NCI-H2107 treated with DMSO at 0.1 percent for 48 hours (cell line): ENCODE results near the gene CDC42BPA.
A peak's percentile ranks its signal among the peaks of the same experiment; 100 is the strongest.
"Not testable (repeated sequence)": the region's sequence is repeated elsewhere in the genome, so short reads cannot be mapped to it uniquely, and the experiment has no call there.

Experiments used
- DNase-seq: peaks from one replicate; lab custom pipeline; 2025; ENCODE audit not compliant: unreplicated experiment; lab: John Stamatoyannopoulos, UW

The CDC42BPA gene

GRCh38 chr1:227318016-227318852, at the start of gene CDC42BPA:
Gene CDC42BPA, minus strand, starts transcription at chr1:227318492. Its CDS starts 1,310 bp downstream, at chr1:227317182.
- DNase-seq, result peak; percentile 74

- no peak for DNase-seq
These were observed 49.7 kb upstream of the CDC42BPA start for GRCh38 chr1:227368009-227368408.

- no peak for DNase-seq
These were observed 47.5 kb upstream of the CDC42BPA start for GRCh38 chr1:227365473-227366431.

- no peak for DNase-seq
These were observed 46.4 kb upstream of the CDC42BPA start for GRCh38 chr1:227364657-227365056.

GRCh38 chr1:227363825-227364224, 45.5 kb upstream of the CDC42BPA start:
- DNase-seq, result no peak

GRCh38 chr1:227362039-227362438, 43.7 kb upstream of the CDC42BPA start:
- no peak for DNase-seq

GRCh38 chr1:227357927-227358302, 39.6 kb upstream of the CDC42BPA start:
- DNase-seq, result no peak

- no peak for DNase-seq
These were observed 39.1 kb upstream of the CDC42BPA start for GRCh38 chr1:227357171-227357926.

- no peak for DNase-seq
These were observed 38.4 kb upstream of the CDC42BPA start for GRCh38 chr1:227356620-227357146.

GRCh38 chr1:227355542-227356245, 37.4 kb upstream of the CDC42BPA start:
- DNase-seq, result no peak

- DNase-seq, result no peak
These were observed 34.9 kb upstream of the CDC42BPA start for GRCh38 chr1:227353186-227353585.

- not testable (repeated sequence) for DNase-seq
These were observed 33.9 kb upstream of the CDC42BPA start for GRCh38 chr1:227352164-227352563.

- no peak for DNase-seq
These were observed 33.2 kb upstream of the CDC42BPA start for GRCh38 chr1:227351443-227351842.

- DNase-seq, result no peak
These were observed 31.7 kb upstream of the CDC42BPA start for GRCh38 chr1:227349967-227350366.

GRCh38 chr1:227343727-227344551, 25.6 kb upstream of the CDC42BPA start:
- DNase-seq, result no peak

- DNase-seq, result no peak
These were observed 24.9 kb upstream of the CDC42BPA start for GRCh38 chr1:227343206-227343605.

- no peak for DNase-seq
These were observed 24.0 kb upstream of the CDC42BPA start for GRCh38 chr1:227342075-227342829.

GRCh38 chr1:227336136-227336535, 17.8 kb upstream of the CDC42BPA start:
- DNase-seq, result not testable (repeated sequence)
